ENCODE results near the gene ARHGAP4.

DNA sequence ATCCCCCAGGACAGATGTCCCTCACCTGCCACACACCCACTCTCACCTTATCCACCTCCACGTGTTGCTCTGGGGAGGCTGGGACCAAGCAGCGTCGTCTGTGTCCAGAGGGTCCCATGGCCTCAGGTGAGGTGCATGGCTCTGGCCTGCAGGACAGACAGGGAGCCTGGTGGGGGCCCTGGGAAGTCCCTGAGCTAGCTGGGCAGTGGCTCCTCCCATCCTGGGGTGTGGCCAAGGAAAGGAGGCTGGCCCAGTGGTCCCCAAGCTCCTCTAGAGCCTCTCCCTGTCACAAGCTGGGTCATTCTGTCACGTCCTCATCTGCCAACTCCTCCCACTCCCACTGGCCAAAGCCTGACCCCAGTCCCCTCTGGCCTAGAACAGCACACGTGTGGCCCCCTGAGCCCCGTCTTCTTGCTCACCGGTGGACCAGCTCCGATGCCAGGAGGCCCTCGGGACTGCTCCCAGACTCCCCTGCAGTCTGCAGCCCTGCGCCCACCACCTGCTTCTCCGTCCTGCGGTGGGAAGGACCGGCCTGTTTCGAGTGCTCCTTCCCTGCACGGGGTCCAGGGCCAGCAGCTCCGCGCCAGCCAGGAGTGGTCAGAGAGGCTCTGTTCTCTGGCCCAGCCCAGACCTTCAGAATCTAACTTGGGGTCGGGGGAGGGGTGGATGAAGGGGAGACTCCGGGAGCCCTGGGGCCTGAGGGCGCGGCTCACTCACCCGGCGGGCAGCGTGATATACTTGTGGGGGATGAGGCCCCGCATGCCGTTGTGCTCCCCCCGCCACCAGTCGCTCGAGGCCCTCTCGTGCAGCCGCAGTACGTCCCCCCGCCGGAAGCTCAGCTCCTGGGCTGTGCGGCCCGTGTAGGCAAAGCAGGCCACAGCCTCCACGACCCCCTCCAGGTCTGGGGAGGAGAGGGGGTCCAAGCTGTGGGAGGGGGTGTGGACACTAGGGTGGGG lies 16.8 kb downstream of the ARHGAP4 start:
- TF ChIP-seq YY1 (IDR thresholded peaks at IDR 0.05; ENCODE audit: insufficient read depth, insufficient read length): no peak
- no peak for TF ChIP-seq ZNF274 (IDR thresholded peaks at IDR 0.05; ENCODE audit: low read depth, low read length)

Measured in NT2/D1 (cell line).